ENCODE data around the gene ULBP3.

ULBP3 gene

GRCh38 chr6:150091476-150091875, 22.6 kb upstream of the ULBP3 start:
- Histone ChIP-seq H2AFZ (ENCODE audit: low read length) (no peak overlapping the region), H3K36me3 (ENCODE audit: insufficient read depth, low read length) (no peaks in the 10 kb centered on the region), H3K4me1 (ENCODE audit: insufficient read depth, low read length, poor library complexity, severe bottlenecking) (peaks cover 7% of the 10 kb centered on the region), H3K9me2 (replicated peaks; ENCODE audit: low read depth, low read length) (no peaks in the 10 kb centered on the region), H3K9me3 (ENCODE audit: insufficient read depth, low read depth, low read length) (no peaks in the 10 kb centered on the region), H3K4me3 (ENCODE audit: low read length, poor library complexity, severe bottlenecking) (no peak overlapping the region), H3K79me2 (ENCODE audit: insufficient read depth, low read length) (no peaks in the 10 kb centered on the region), H4K20me1 (ENCODE audit: insufficient read depth, low read length, poor library complexity, severe bottlenecking) (no peaks in the 10 kb centered on the region), H3F3A (ENCODE audit: low read depth) (no peaks in the 10 kb centered on the region), H3K9ac (ENCODE audit: low read depth, low read length, poor library complexity, severe bottlenecking) (no peak overlapping the region), H3K4me2 (ENCODE audit: low read depth, low read length, poor library complexity, severe bottlenecking) (no peak overlapping the region), H3K27me3 (ENCODE audit: insufficient read depth, low read length, poor library complexity, severe bottlenecking) (no peaks in the 10 kb centered on the region)
- TF ChIP-seq CTCF (conservative IDR thresholded peaks at IDR 0.05; ENCODE audit: low read length) (no peak), EZH2phosphoT487 (IDR thresholded peaks at IDR 0.05; ENCODE audit: borderline replicate concordance) (no peak)

GRCh38 chr6:150090328-150090727, 21.4 kb upstream of the ULBP3 start:
- no peaks in the 10 kb centered on the region for H3K36me3 ChIP-seq (ENCODE audit: insufficient read depth, low read length)
- H3K9me2 ChIP-seq (replicated peaks; ENCODE audit: low read depth, low read length): no peaks in the 10 kb centered on the region
- no peaks in the 10 kb centered on the region for H3K9me3 ChIP-seq (ENCODE audit: insufficient read depth, low read depth, low read length)
- H3K9ac ChIP-seq (ENCODE audit: low read depth, low read length, poor library complexity, severe bottlenecking): no peak overlapping the region
- no peaks in the 10 kb centered on the region for H3K79me2 ChIP-seq (ENCODE audit: insufficient read depth, low read length)
- H2AFZ ChIP-seq (ENCODE audit: low read length): no peak overlapping the region
- H3K27me3 ChIP-seq (ENCODE audit: insufficient read depth, low read length, poor library complexity, severe bottlenecking): no peaks in the 10 kb centered on the region
- H4K20me1 ChIP-seq (ENCODE audit: insufficient read depth, low read length, poor library complexity, severe bottlenecking): no peaks in the 10 kb centered on the region
- H3F3A ChIP-seq (ENCODE audit: low read depth): no peaks in the 10 kb centered on the region
- peaks cover 7% of the 10 kb centered on the region for H3K4me1 ChIP-seq (ENCODE audit: insufficient read depth, low read length, poor library complexity, severe bottlenecking)
- no peak overlapping the region for H3K4me2 ChIP-seq (ENCODE audit: low read depth, low read length, poor library complexity, severe bottlenecking)
- no peak overlapping the region for H3K4me3 ChIP-seq (ENCODE audit: low read length, poor library complexity, severe bottlenecking)
- TF ChIP-seq CTCF (conservative IDR thresholded peaks at IDR 0.05; ENCODE audit: low read length) (no peak), EZH2phosphoT487 (IDR thresholded peaks at IDR 0.05; ENCODE audit: borderline replicate concordance) (no peak)

GRCh38 chr6:150088481-150089154, 19.7 kb upstream of the ULBP3 start:
- no peak for TF ChIP-seq EZH2phosphoT487 (IDR thresholded peaks at IDR 0.05; ENCODE audit: borderline replicate concordance)
- TF ChIP-seq CTCF (conservative IDR thresholded peaks at IDR 0.05; ENCODE audit: low read length): no peak
- no peaks in the 10 kb centered on the region for H3K9me2 ChIP-seq (replicated peaks; ENCODE audit: low read depth, low read length)
- H3K9me3 ChIP-seq (ENCODE audit: insufficient read depth, low read depth, low read length): no peaks in the 10 kb centered on the region
- no peak overlapping the region for H3K4me2 ChIP-seq (ENCODE audit: low read depth, low read length, poor library complexity, severe bottlenecking)
- no peaks in the 10 kb centered on the region for H3K27me3 ChIP-seq (ENCODE audit: insufficient read depth, low read length, poor library complexity, severe bottlenecking)
- no peaks in the 10 kb centered on the region for H3K36me3 ChIP-seq (ENCODE audit: insufficient read depth, low read length)
- H3K4me1 ChIP-seq (ENCODE audit: insufficient read depth, low read length, poor library complexity, severe bottlenecking): no peaks in the 10 kb centered on the region
- no peak overlapping the region for H3K9ac ChIP-seq (ENCODE audit: low read depth, low read length, poor library complexity, severe bottlenecking)
- H4K20me1 ChIP-seq (ENCODE audit: insufficient read depth, low read length, poor library complexity, severe bottlenecking): no peaks in the 10 kb centered on the region
- no peak overlapping the region for H2AFZ ChIP-seq (ENCODE audit: low read length)
- no peaks in the 10 kb centered on the region for H3F3A ChIP-seq (ENCODE audit: low read depth)
- H3K4me3 ChIP-seq (ENCODE audit: low read length, poor library complexity, severe bottlenecking): no peak overlapping the region
- no peaks in the 10 kb centered on the region for H3K79me2 ChIP-seq (ENCODE audit: insufficient read depth, low read length)
